Activated CD8-positive, alpha-beta memory T cell treated with anti-CD3 and anti-CD28 coated beads for 4 hours (primary cell): ENCODE data around the gene PDP2.
"Not testable (repeated sequence)": the region's sequence is repeated elsewhere in the genome, so short reads cannot be mapped to it uniquely, and the experiment has no call there.

Source experiments
- DNase-seq, 2 donors: peaks; one replicate each; pipeline ENCODE4 v3.0.0-alpha.2; 2020; ENCODE audit warnings: low read depth in 2 of 2

The PDP2 gene

GRCh38 chr16:66886321-66886720 lies 6.0 kb downstream of the PDP2 start:
- no peak for DNase-seq

- no peak for DNase-seq
Measured at GRCh38 chr16:66886914-66887313, 6.6 kb downstream of the PDP2 start.

- no peak for DNase-seq
Measured at GRCh38 chr16:66888647-66889615, 8.6 kb downstream of the PDP2 start.

- DNase-seq: no peak
Measured at GRCh38 chr16:66889622-66890021, 9.3 kb downstream of the PDP2 start.

GRCh38 chr16:66890799-66891198 lies 10.5 kb downstream of the PDP2 start:
- DNase-seq: no peak

DNA sequence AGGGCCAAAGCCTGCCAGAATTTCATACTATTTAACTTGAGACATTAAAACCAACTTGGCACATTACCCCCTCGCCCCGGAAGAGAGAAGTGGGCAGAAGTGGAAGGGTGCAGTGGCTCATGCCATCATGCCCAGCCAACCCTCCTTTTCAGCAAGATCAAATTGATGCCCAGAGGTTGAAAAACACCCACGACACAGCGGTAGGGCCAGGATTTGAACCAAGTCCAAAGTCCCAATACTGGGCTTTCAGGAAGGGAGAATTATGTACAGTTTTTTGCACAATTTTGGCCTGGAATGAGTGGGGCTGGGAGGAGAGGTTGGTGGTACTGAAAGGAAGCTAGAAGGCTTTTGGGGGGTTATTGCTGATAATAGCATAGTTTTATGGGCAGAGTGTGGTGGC lies 11.0 kb downstream of the PDP2 start:
- DNase-seq: no peak

DNA sequence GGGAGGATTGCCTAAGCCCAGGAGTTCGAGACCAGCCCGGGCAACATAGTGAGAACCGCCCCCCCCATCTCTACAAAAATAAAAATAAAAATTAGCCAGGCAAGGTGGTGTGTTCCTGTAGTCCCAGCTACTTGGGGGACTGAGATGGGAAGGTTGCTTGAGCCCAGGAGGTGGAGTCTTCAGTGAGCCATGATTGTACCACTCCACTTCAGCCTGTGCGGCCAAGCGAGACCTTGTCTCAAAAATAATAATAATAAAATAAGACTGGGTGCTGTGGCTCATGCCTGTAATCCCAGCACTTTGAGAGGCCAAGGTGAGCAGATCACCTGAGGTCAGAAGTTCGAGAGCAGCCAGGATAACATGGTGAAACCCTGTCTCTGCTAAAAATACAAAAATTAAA lies 11.5 kb downstream of the PDP2 start:
- DNase-seq: no peak

DNA sequence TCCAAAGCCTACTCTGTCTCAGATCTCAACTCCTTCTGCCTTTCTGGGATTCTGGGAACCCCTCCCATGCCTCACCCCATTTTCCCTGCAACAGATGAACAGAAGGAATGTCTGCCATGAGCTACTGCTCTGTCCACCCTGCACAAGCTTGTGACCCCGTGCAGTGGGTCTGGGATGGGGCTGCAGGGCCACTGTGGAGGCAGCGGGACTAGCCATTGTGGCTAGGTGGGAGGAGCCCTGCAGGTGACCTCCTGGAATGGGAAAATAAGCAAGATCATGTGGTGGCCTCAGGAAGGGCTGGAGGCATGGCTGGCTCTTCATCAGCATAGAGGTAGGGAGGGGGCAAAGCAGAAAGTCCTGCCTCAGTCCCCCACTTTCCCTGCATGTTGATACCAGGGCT lies 13.7 kb downstream of the PDP2 start:
- DNase-seq: no peak

DNA sequence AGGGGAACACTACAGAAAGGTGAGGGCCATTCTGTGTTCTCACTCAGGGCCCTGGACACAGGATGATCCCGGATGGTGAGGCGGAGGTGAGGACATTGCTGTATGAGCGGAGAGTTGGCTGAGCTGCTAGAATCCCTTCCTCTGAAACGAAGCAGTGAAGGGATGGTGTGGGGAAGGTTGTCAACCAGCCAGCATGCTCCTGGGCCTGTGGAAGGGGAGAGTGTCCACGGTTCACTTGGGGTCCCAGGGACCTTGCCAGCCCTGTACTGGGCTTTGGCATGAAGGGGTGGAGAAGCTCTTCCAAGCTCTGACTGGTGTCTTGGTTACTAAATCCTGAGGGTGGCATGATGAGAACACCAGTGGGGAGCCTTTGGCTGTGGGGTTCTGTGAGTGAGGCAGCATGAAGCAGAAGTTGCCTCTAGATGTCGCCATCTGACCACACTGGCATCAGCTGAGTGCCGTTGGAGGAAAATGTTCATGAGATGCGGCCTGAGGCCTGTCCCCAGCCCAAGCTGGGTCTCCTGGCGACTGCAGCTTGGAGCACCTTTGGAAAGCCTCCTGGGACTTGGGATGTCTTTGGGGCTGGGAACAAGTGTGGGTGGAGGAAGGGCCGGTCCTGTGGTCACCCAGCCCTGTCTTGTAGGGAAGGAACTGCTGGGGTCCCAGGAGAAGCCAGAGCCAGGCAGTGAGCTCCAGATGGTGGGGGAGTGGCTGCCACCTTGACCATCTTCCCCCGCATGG lies 14.8 kb downstream of the PDP2 start:
- DNase-seq: peak in 1 of 2 donors; percentile 20

DNA sequence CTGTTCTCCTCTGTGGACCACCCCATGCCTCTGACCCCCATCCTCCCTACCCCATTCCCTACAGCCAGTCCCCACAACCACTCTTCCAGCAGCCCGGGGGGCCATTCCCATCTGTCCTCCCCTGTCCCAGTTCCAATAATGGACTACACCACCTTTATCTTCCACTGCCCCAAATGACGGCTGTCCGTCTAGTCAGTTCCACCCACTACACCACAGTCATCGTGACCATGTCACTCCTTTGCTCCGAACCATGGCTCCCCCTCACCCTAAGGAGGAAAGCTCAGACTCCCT lies 15.3 kb downstream of the PDP2 start:
- no peak for DNase-seq

- DNase-seq: no peak
Measured at GRCh38 chr16:66895999-66896398, 15.7 kb downstream of the PDP2 start.

DNA sequence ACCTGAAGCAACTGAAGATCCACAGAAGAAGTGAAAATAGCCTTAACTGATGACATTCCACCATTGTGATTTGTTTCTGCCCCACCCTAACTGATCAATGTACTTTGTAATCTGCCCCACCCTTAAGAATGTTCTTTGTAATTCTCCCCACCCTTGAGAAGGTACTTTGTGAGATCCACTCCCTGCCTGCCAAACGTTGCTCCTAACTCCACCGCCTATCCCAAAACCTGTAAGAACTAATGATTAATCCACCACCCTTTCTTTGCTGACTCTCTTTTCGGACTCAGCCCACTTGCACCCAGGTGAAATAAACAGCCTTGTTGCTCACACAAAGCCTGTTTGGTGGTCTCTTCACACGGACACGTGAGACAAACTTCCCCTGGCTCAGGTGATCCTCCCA lies 16.4 kb downstream of the PDP2 start:
- not testable (repeated sequence) for DNase-seq

DNA sequence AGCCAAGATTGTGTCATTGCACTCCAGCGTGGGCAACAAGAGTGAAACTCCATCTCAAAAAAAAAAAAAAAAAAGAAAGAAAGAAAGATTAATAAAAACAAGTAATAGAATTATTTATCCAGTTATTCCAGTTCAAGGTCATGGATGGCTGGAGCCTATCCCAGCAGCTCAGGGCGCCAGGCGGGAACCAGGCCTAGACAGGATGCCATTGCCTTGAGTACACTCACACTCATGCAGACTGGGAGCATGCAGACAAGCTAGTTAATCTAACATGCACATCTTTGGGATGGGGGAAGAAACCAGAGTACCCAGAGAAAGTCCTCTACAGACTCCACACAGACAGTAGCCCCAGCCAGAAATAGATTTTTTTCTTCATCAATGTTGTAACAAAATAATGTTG lies 17.9 kb downstream of the PDP2 start:
- DNase-seq: no peak

DNA sequence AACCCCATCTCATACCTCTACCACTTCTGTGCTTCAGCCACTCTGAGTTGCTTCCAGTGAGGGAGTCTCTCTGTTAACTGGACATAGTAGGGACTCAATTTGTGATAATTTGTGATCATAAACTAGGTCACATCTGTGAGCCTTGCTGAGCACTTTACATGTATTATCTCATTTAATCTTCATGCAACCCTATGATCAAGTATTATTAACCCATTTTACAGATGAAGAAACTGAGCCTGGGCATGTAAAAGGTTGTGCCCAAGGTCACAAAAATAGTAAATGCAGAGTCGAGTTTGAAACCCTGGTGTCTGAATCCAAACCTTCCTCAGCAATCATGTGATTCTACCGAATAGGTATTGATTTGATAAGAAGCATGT lies 18.6 kb downstream of the PDP2 start:
- no peak for DNase-seq

GRCh38 chr16:66899310-66899944 lies 19.1 kb downstream of the PDP2 start:
- DNase-seq: no peak

- DNase-seq: no peak
Measured at GRCh38 chr16:66899945-66900710, 19.8 kb downstream of the PDP2 start.

DNA sequence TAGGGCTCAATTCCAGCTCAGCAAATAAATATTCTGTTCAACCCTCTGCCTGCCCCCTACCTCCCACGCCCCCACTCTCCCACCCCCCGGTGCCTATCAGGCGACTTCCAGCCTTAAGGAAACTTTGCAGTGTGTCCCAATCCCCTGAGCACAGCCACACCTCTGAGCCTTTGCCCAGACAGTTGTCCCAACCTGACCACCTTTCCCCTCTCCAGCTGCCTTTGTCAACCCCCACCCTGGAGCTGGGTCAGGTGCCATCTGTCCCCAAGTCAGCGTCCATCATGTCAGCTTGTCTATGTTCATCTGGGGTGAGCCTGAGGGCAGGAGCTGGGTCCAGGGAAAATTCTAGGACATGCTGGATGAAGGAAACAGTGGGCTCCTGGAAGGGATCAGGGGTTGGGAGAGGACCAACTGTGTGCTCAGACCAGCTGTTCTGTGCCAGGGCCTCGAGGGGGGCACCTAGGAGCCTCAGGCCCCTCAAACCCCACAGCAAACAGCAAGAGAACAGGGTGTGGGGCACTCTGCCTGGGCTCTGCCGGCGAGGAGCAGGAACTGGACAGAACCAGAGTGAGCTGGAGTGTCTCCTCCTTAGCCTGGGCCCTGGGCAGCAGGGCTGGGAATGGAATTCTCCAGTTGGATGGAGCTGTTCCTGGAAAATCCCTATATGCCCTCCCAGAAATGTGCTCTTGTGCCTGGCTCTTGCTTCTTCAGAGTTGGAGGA lies 20.6 kb downstream of the PDP2 start:
- no peak for DNase-seq

DNA sequence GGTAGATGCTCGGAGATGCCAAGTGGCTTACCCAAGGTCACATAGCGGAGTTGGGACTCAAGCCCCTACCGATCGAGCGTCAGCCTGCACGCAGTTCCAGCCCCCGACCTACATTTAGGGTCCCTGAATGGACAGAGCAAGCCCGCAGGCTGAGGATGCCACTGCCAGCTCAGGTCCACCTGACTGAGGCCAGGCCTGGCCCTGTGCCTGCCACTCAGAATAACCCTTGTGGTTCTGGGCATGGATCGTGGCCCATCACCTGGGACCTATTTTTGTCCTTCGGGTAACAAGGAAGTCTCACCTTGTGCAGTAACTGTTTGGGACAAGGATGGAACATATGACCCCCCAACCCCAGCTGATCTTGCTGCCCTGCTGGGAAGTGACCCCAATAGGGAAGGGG lies 21.3 kb downstream of the PDP2 start:
- no peak for DNase-seq

GRCh38 chr16:66902648-66903543 lies 22.6 kb downstream of the PDP2 start:
- DNase-seq: no peak
